ENCODE results near the gene NAAA. TPM values are rescaled to one million over a fixed set of nuclear protein-coding genes. Genes with fewer than 3 reads are reported as not detected.

Gene NAAA
- polyA plus RNA-seq, 3 donors = 170 to 308 (median 231) TPM

GRCh38 chr4:75886104-75886503 is 54.7 kb downstream of the NAAA start:
- Mint-ChIP-seq H3K27ac (no peak overlapping the region), H3K9me3 (no peaks in the 10 kb centered on the region), H3K36me3 (no peaks in the 10 kb centered on the region), H3K4me1 (no peaks in the 10 kb centered on the region), H3K27me3 (ENCODE audit: low read depth in 3 of 3) (peaks cover 14 to 15% (median 14%) of the 10 kb centered on the region in 3 donors), H3K4me3 (peak overlapping the region in 1 of 2 donors; percentile 57)
- intact Hi-C loops (cut with micrococcal nuclease) = no loop called here
- H3K4me1 ChIP-seq (ENCODE audit: control insufficient read depth in 1 of 2, insufficient read depth in 2 of 2, low read length in 2 of 2) = no peaks in the 10 kb centered on the region
- WGBS (ENCODE audit: insufficient coverage) = 65% methylated on average over 24 of the region's 24 CpGs
- no peak for TF ChIP-seq CTCF (IDR thresholded peaks at IDR 0.05)
- H3K27ac ChIP-seq (ENCODE audit: low read depth in 1 of 2, low read length in 2 of 2) = no peak overlapping the region
- H3K27me3 ChIP-seq (ENCODE audit: control insufficient read depth in 2 of 2, insufficient read depth in 2 of 2, low read length in 2 of 2) = peaks cover 0 to 9% of the 10 kb centered on the region in 2 donors
- no peaks in the 10 kb centered on the region for H3K36me3 ChIP-seq (replicated peaks in 1 of 2; ENCODE audit: control insufficient read depth in 1 of 2, insufficient read depth in 2 of 2, low read length in 2 of 2)
- no peak for DNase-seq
- no peaks in the 10 kb centered on the region for H3K9me3 ChIP-seq (replicated peaks in 1 of 2; ENCODE audit: control insufficient read depth in 1 of 2, insufficient read depth in 1 of 2, low read length in 2 of 2)
- H4K20me1 ChIP-seq (ENCODE audit: insufficient read depth, low read length) = no peaks in the 10 kb centered on the region
- no peak overlapping the region for H2AFZ ChIP-seq (ENCODE audit: insufficient read depth, low read depth, low read length, poor library complexity, severe bottlenecking)
- no peak overlapping the region for H3K4me3 ChIP-seq (replicated peaks in 1 of 3; ENCODE audit: low read depth in 2 of 3, low read length in 3 of 3)
- H3K79me2 ChIP-seq (ENCODE audit: insufficient read depth, low read length) = no peaks in the 10 kb centered on the region
- H3K4me2 ChIP-seq (replicated peaks; ENCODE audit: extremely low read depth, low read length, poor library complexity, severe bottlenecking) = no peak overlapping the region
- H3K9ac ChIP-seq (ENCODE audit: insufficient read depth, low read length, poor library complexity, severe bottlenecking) = no peak overlapping the region

- peaks cover 6 to 14% (median 12%) of the 10 kb centered on the region in 3 donors for H3K27me3 Mint-ChIP-seq (ENCODE audit: low read depth in 3 of 3)
- Histone ChIP-seq H3K27ac (ENCODE audit: low read depth in 1 of 2, low read length in 2 of 2) (no peak overlapping the region), H3K4me1 (ENCODE audit: control insufficient read depth in 1 of 2, insufficient read depth in 2 of 2, low read length in 2 of 2) (no peaks in the 10 kb centered on the region), H3K9ac (ENCODE audit: insufficient read depth, low read length, poor library complexity, severe bottlenecking) (no peak overlapping the region), H3K79me2 (ENCODE audit: insufficient read depth, low read length) (no peaks in the 10 kb centered on the region), H3K9me3 (replicated peaks in 1 of 2; ENCODE audit: control insufficient read depth in 1 of 2, insufficient read depth in 1 of 2, low read length in 2 of 2) (no peaks in the 10 kb centered on the region), H3K4me3 (replicated peaks in 1 of 3; ENCODE audit: low read depth in 2 of 3, low read length in 3 of 3) (no peak overlapping the region), H3K36me3 (replicated peaks in 1 of 2; ENCODE audit: control insufficient read depth in 1 of 2, insufficient read depth in 2 of 2, low read length in 2 of 2) (no peaks in the 10 kb centered on the region), H3K4me2 (replicated peaks; ENCODE audit: extremely low read depth, low read length, poor library complexity, severe bottlenecking) (no peak overlapping the region), H2AFZ (ENCODE audit: insufficient read depth, low read depth, low read length, poor library complexity, severe bottlenecking) (no peak overlapping the region), H4K20me1 (ENCODE audit: insufficient read depth, low read length) (no peaks in the 10 kb centered on the region), H3K27me3 (ENCODE audit: control insufficient read depth in 2 of 2, insufficient read depth in 2 of 2, low read length in 2 of 2) (peaks cover 0 to 7% of the 10 kb centered on the region in 2 donors)
- DNase-seq = no peak
- no peak for TF ChIP-seq CTCF (IDR thresholded peaks at IDR 0.05)
- H3K27ac Mint-ChIP-seq = peak overlapping the region in 1 of 7 donors; percentile 17
- H3K4me3 Mint-ChIP-seq = no peak overlapping the region
- no CpG with 5 or more reads among the region's 3 CpGs for WGBS (ENCODE audit: insufficient coverage)
- intact Hi-C loops (cut with micrococcal nuclease) = no loop called here
- peaks cover 0 to 1% (median 0%) of the 10 kb centered on the region in 7 donors for H3K9me3 Mint-ChIP-seq
- no peaks in the 10 kb centered on the region for H3K36me3 Mint-ChIP-seq
- H3K4me1 Mint-ChIP-seq = no peaks in the 10 kb centered on the region
Measured at GRCh38 chr4:75881476-75881875, 59.3 kb downstream of the NAAA start.
